SKM-1 (cell line): ENCODE data around the gene TCEAL1.

Experiments
- DNase-seq: peaks from one replicate; lab custom pipeline; 2025; ENCODE audit not compliant: unreplicated experiment; lab: John Stamatoyannopoulos, UW

TCEAL1 gene

DNA sequence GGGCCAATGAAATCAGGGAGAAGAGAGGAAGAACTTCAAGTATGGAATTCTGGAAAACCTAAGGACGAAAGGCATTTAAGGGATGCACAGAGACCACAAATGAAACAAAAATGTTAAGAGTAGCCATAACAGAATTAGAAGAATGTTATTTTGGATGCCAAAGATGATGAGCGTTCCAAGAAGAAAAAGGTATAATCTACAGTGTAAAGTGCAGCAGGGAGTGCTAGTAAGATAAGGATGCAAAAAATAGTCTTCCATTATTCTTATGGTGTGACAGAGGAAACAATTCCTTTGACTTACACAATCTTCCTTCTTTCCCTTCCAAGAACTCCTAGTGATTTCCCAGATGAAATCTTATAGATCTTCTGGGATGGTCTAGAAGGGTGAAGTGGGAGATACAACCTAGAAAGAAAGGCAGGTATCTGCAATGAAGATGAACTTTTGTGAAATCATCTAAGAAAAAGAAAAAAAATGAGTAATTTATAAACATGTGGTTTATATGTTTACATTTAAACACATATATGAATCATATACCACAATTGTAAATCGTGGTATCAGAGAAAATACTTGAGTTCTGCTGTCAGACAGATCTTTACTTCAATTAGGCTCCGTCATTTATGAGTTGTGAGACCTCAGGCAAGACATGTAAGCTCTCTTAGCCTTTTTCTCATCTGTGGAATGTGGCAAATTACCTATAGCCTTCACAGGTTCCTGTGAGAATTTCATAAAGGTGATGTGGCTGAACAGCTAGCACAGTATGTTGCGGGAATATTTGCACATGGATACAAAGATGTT is 49.6 kb downstream of the TCEAL1 start:
- no peak for DNase-seq
